HCT116 (cell line): ENCODE measurements around the gene RCSD1. TPM values are rescaled to one million over a fixed set of nuclear protein-coding genes. Genes with fewer than 3 reads are reported as not detected.

ENCODE experiments used
- ATAC-seq: fragments of 200-7000 bp; cut with Tn5 transposase; 2 replicates; pipeline ENCODE4 v1.9.1; 2020; ENCODE audit warnings: mild to moderate bottlenecking, moderate library complexity
- BruUV-seq: library from RNA; stranded (reverse); fragments of 400-500 nt; replicated peaks from 2 replicates; lab custom pipeline; 2021; lab: Mats Ljungman, UMichigan
- CTCF ChIA-PET: fragments of 300-600 bp; sonication (Branson Sonifier 250); formaldehyde crosslinking; loops from one replicate; lab custom pipeline; 2021; ENCODE audit warnings: antibody characterized with exemption; lab: Charles Lee
- POLR2A ChIA-PET: fragments of 300-600, 350-600 bp; sonication (Branson Sonifier 250); formaldehyde crosslinking; loops from one replicate; lab custom pipeline; 2021; ENCODE audit warnings: antibody characterized with exemption; lab: Charles Lee
- RAD21 ChIA-PET, 2 experiments: fragments of 300-600 bp; sonication (Branson Sonifier 250); formaldehyde crosslinking; loops; one replicate each; lab custom pipeline; 2023; ENCODE audit warnings: low total read pairs in 2 of 2; ENCODE audit not compliant: uncharacterized antibody in 2 of 2, unreplicated experiment in 2 of 2, low non-redundant PET in 1 of 2; lab: Charles Lee
- DNase-seq: peaks from one replicate; pipeline ENCODE4 v3.0.0-alpha.2; 2010; ENCODE audit warnings: low read depth, low spot score
- H2AFZ ChIP-seq: fragments of 200-600 bp; shearing (Covaris generic), sonication (generic); 2 replicates; pipeline ENCODE4 v1.6.1; 2017; ENCODE audit warnings: low read depth, mixed run types, mixed read lengths, antibody characterized with exemption, low read length; ENCODE audit not compliant: poor library complexity, severe bottlenecking
- H3K27ac ChIP-seq: 2 replicates; pipeline ENCODE4 v1.5.1; 2012; ENCODE audit warnings: low read depth, low read length
- H3K27me3 ChIP-seq: fragments of 200-600 bp; sonication (generic); 2 replicates; pipeline ENCODE4 v1.6.1; 2016; ENCODE audit warnings: mixed run types, low read length, mixed read lengths; ENCODE audit not compliant: insufficient read depth
- H3K36me3 ChIP-seq, 2 experiments: fragments of 200-500 bp in 1 of 2; fragments of 200-600 bp in 1 of 2; sonication (Bioruptor generic) in 1 of 2; sonication (generic) in 1 of 2; 2 replicates each; pipeline versions ENCODE4 v1.5.1 to v1.6.1; 2014 to 2016; ENCODE audit warnings: low read length in 2 of 2, inconsistent platforms in 1 of 2, mixed read lengths in 1 of 2, mixed run types in 1 of 2; ENCODE audit not compliant: insufficient read depth in 2 of 2, control insufficient read depth in 1 of 2
- H3K4me1 ChIP-seq, 2 experiments: fragments of 200-600 bp in 1 of 2; sonication (generic) in 1 of 2; 2 replicates each; pipeline versions ENCODE4 v1.5.1 to v1.6.1; 2012 to 2017; ENCODE audit warnings: low read length in 2 of 2, inconsistent platforms in 1 of 2, mild to moderate bottlenecking in 1 of 2, mixed read lengths in 1 of 2, mixed run types in 1 of 2, moderate library complexity in 1 of 2; ENCODE audit not compliant: insufficient read depth in 2 of 2, control insufficient read depth in 1 of 2
- H3K4me2 ChIP-seq: fragments of 200-600 bp; sonication (generic); 2 replicates; pipeline ENCODE4 v1.6.1; 2017; ENCODE audit warnings: mixed run types, low read length, mixed read lengths
- H3K4me3 ChIP-seq, 2 experiments: fragments of 200-600 bp in 1 of 2; sonication (generic) in 1 of 2; replicated peaks in 1 of 2; 2 replicates each; pipeline ENCODE4 v1.5.1; 2011 to 2016; ENCODE audit warnings: low read length in 2 of 2, control low read depth in 1 of 2, low read depth in 1 of 2, mild to moderate bottlenecking in 1 of 2, mixed read lengths in 1 of 2, mixed run types in 1 of 2
- H3K79me2 ChIP-seq: fragments of 200-600 bp; sonication (generic); 2 replicates; pipeline ENCODE4 v1.6.1; 2017; ENCODE audit warnings: mild to moderate bottlenecking, mixed run types, low read length, moderate library complexity, mixed read lengths; ENCODE audit not compliant: insufficient read depth
- H3K9ac ChIP-seq: fragments of 200-600 bp; sonication (generic); 2 replicates; pipeline ENCODE4 v1.6.1; 2016; ENCODE audit warnings: low read length, mixed read lengths
- H3K9me2 ChIP-seq: fragments of 200-600 bp; sonication (generic), shearing (Covaris generic); 2 replicates; pipeline ENCODE4 v1.6.1; 2017; ENCODE audit warnings: mixed run types, mild to moderate bottlenecking, moderate library complexity; ENCODE audit not compliant: insufficient read depth
- H3K9me3 ChIP-seq, 2 experiments: fragments of 200-500 bp in 1 of 2; fragments of 200-600 bp in 1 of 2; sonication (Bioruptor generic) in 1 of 2; sonication (generic) in 1 of 2; 2 replicates each; pipeline ENCODE4 v1.6.1; 2014 to 2017; ENCODE audit warnings: low read length in 2 of 2, mixed read lengths in 2 of 2, inconsistent platforms in 1 of 2, low read depth in 1 of 2, mild to moderate bottlenecking in 1 of 2, mixed run types in 1 of 2, moderate library complexity in 1 of 2; ENCODE audit not compliant: control insufficient read depth in 1 of 2, insufficient read depth in 1 of 2
- H4K20me1 ChIP-seq: fragments of 200-600 bp; sonication (generic), shearing (Covaris generic); 2 replicates; pipeline ENCODE4 v1.6.1; 2017; ENCODE audit warnings: mixed run types, mild to moderate bottlenecking, moderate library complexity; ENCODE audit not compliant: insufficient read depth
- CEBPB ChIP-seq: IDR thresholded peaks from 2 replicates; pipeline ENCODE4 v1.6.1; 2012; ENCODE audit warnings: low read depth
- EGR1 ChIP-seq: IDR thresholded peaks from 2 replicates; pipeline ENCODE4 v1.6.1; 2012; ENCODE audit warnings: low read depth
- ELF1 ChIP-seq: IDR thresholded peaks from 2 replicates; pipeline ENCODE4 v1.6.1; 2012; ENCODE audit warnings: low read depth, borderline replicate concordance
- EZH2 ChIP-seq: fragments of 200-600 bp; sonication (generic); IDR thresholded peaks from 2 replicates; pipeline ENCODE4 v1.6.1; 2017; ENCODE audit warnings: antibody characterized with exemption, mixed run types
- EZH2phosphoT487 ChIP-seq: fragments of 200-600 bp; IDR thresholded peaks from 2 replicates; pipeline ENCODE4 v1.6.1; 2018; ENCODE audit warnings: antibody characterized with exemption, borderline replicate concordance
- FOSL1 ChIP-seq: IDR thresholded peaks from 2 replicates; pipeline ENCODE4 v1.6.1; 2012; ENCODE audit warnings: low read depth
- POLR2A ChIP-seq: IDR thresholded peaks from 2 replicates; pipeline ENCODE4 v1.7.0; 2011; ENCODE audit warnings: borderline replicate concordance; ENCODE audit not compliant: insufficient read depth, insufficient read length; ENCODE audit errors: extremely low read depth
- RAD21 ChIP-seq: IDR thresholded peaks from 2 replicates; pipeline ENCODE4 v1.6.1; 2012; ENCODE audit warnings: low read depth, mild to moderate bottlenecking
- SIN3A ChIP-seq: IDR thresholded peaks from 2 replicates; pipeline ENCODE4 v1.6.1; 2012; ENCODE audit warnings: low read depth
- SRF ChIP-seq: IDR thresholded peaks from 2 replicates; pipeline ENCODE4 v1.6.1; 2012; ENCODE audit warnings: low read depth
- TCF7L2 ChIP-seq: IDR thresholded peaks from 2 replicates; pipeline ENCODE4 v1.7.0; 2011; ENCODE audit warnings: borderline replicate concordance, inconsistent platforms; ENCODE audit not compliant: insufficient read depth, insufficient read length; ENCODE audit errors: extremely low read depth
- YY1 ChIP-seq: IDR thresholded peaks from 2 replicates; pipeline ENCODE4 v1.6.1; 2011; ENCODE audit warnings: low read length, low read depth, moderate library complexity, mild to moderate bottlenecking; ENCODE audit not compliant: insufficient replicate concordance; ENCODE audit errors: extremely low read depth
- ZNF274 ChIP-seq: fragments of 200-500 bp; sonication (Bioruptor generic); IDR thresholded peaks from 2 replicates; pipeline ENCODE4 v1.6.1; 2014; ENCODE audit warnings: mild to moderate bottlenecking, low read depth, low read length, inconsistent platforms
- intact Hi-C: fragments of 100-400 bp; cut with micrococcal nuclease; formaldehyde crosslinking; loops from 2 replicates; pipeline ENCODE4 v1.10.0; 2022
- total RNA-seq: library from RNA; stranded (reverse); gene quantifications from one replicate; pipeline ENCODE4 v1.2.1, GENCODE V29; 2021; ENCODE audit not compliant: unreplicated experiment
- TF ChIP-seq, protein P1 (sequence below): IDR thresholded peaks from 2 replicates; pipeline ENCODE4 v1.6.1; 2011; ENCODE audit warnings: mild to moderate bottlenecking, low read length, moderate library complexity; ENCODE audit not compliant: insufficient replicate concordance; ENCODE audit errors: extremely low read depth
- TF ChIP-seq, protein P2 (sequence below): IDR thresholded peaks from 2 replicates; pipeline ENCODE4 v1.6.1; 2012; ENCODE audit warnings: low read depth
- TF ChIP-seq, protein P3 (sequence below): IDR thresholded peaks from 2 replicates; pipeline ENCODE4 v1.6.1; 2012

Gene RCSD1
- total RNA-seq, 1 experiment from 2014 or later: 0.15 TPM

DNA sequence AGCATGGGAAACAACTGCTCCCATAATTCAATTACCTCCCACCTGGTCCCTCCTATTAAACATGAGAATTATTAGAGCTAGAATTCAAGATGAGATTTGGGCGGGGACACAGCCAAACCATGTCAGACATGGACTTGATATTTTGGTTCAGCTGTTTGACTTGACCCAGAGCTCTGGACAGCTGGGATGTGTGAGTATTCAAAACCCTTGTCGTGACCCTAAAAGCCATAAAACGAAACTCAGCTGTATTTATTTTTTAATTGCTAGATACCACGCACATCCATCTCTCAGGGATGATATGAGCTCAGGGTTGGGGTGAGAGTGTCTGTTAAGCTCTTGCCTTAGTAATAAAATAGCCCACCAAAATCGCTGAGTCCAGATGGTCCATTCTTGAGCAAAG is 45.4 kb downstream of the RCSD1 start:
- no peaks in the 10 kb centered on the region for H3K27me3 ChIP-seq
- no peaks in the 10 kb centered on the region for H3K9me2 ChIP-seq
- no peak overlapping the region for H3K27ac ChIP-seq
- H2AFZ ChIP-seq: no peak overlapping the region
- intact Hi-C loops: no loop called here
- no peak for ATAC-seq
- no peak overlapping the region for H3K4me2 ChIP-seq
- CTCF ChIA-PET: no interaction called here
- POLR2A ChIA-PET: no interaction called here
- H3K9me3 ChIP-seq: no peaks in the 10 kb centered on the region
- H4K20me1 ChIP-seq: no peaks in the 10 kb centered on the region
- no peak for DNase-seq
- no peaks in the 10 kb centered on the region for H3K4me1 ChIP-seq
- no TSS peak for BruUV-seq
- H3K9ac ChIP-seq: no peak overlapping the region
- no peaks in the 10 kb centered on the region for H3K79me2 ChIP-seq
- H3K36me3 ChIP-seq: no peaks in the 10 kb centered on the region
- TF ChIP-seq SRF (no peak), EZH2phosphoT487 (no peak), ELF1 (no peak), FOSL1 (no peak), RAD21 (no peak), SIN3A (no peak), EGR1 (no peak), YY1 (no peak), TCF7L2 (no peak), EZH2 (no peak), CEBPB (no peak), POLR2A (no peak), ZNF274 (no peak)
- TF ChIP-seq, protein P1, sequence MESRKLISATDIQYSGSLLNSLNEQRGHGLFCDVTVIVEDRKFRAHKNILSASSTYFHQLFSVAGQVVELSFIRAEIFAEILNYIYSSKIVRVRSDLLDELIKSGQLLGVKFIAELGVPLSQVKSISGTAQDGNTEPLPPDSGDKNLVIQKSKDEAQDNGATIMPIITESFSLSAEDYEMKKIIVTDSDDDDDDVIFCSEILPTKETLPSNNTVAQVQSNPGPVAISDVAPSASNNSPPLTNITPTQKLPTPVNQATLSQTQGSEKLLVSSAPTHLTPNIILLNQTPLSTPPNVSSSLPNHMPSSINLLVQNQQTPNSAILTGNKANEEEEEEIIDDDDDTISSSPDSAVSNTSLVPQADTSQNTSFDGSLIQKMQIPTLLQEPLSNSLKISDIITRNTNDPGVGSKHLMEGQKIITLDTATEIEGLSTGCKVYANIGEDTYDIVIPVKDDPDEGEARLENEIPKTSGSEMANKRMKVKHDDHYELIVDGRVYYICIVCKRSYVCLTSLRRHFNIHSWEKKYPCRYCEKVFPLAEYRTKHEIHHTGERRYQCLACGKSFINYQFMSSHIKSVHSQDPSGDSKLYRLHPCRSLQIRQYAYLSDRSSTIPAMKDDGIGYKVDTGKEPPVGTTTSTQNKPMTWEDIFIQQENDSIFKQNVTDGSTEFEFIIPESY: no peak
- TF ChIP-seq, protein P2, sequence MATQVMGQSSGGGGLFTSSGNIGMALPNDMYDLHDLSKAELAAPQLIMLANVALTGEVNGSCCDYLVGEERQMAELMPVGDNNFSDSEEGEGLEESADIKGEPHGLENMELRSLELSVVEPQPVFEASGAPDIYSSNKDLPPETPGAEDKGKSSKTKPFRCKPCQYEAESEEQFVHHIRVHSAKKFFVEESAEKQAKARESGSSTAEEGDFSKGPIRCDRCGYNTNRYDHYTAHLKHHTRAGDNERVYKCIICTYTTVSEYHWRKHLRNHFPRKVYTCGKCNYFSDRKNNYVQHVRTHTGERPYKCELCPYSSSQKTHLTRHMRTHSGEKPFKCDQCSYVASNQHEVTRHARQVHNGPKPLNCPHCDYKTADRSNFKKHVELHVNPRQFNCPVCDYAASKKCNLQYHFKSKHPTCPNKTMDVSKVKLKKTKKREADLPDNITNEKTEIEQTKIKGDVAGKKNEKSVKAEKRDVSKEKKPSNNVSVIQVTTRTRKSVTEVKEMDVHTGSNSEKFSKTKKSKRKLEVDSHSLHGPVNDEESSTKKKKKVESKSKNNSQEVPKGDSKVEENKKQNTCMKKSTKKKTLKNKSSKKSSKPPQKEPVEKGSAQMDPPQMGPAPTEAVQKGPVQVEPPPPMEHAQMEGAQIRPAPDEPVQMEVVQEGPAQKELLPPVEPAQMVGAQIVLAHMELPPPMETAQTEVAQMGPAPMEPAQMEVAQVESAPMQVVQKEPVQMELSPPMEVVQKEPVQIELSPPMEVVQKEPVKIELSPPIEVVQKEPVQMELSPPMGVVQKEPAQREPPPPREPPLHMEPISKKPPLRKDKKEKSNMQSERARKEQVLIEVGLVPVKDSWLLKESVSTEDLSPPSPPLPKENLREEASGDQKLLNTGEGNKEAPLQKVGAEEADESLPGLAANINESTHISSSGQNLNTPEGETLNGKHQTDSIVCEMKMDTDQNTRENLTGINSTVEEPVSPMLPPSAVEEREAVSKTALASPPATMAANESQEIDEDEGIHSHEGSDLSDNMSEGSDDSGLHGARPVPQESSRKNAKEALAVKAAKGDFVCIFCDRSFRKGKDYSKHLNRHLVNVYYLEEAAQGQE: no peak
- TF ChIP-seq, protein P3, sequence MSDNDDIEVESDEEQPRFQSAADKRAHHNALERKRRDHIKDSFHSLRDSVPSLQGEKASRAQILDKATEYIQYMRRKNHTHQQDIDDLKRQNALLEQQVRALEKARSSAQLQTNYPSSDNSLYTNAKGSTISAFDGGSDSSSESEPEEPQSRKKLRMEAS: no peak
- RAD21 ChIA-PET: no interaction called here
- H3K4me3 ChIP-seq: no peak overlapping the region
